GM13977 (cell line): ENCODE measurements around the gene SGCA.

Source experiments
- DNase-seq: peaks from one replicate; pipeline ENCODE4 v3.0.0; 2012; ENCODE audit warnings: low spot score
- CTCF ChIP-seq: IDR thresholded peaks from 2 replicates; pipeline ENCODE4 v1.5.1; 2012; ENCODE audit warnings: mild to moderate bottlenecking, control low read depth; ENCODE audit not compliant: insufficient read depth; ENCODE audit errors: extremely low read depth, missing control alignments
- in situ Hi-C: fragments of 300-500 bp; cut with MboI; formaldehyde crosslinking; loops from one replicate; pipeline ENCODE4 v1.12.0; 2022; ENCODE audit warnings: low sequenced_read_pairs, low pct_unique_long_range_greater_than_20kb, mixed read lengths, inconsistent platforms; ENCODE audit not compliant: unreplicated experiment

The SGCA gene

GRCh38 chr17:50165867-50166517 lies at the start of gene SGCA:
Gene SGCA (plus strand): TSS chr17:50166005. CDS start chr17:50166041, 36 bp downstream.
- in situ Hi-C loops = no loop called here
- no peak for DNase-seq
- TF ChIP-seq CTCF = no peak

DNA sequence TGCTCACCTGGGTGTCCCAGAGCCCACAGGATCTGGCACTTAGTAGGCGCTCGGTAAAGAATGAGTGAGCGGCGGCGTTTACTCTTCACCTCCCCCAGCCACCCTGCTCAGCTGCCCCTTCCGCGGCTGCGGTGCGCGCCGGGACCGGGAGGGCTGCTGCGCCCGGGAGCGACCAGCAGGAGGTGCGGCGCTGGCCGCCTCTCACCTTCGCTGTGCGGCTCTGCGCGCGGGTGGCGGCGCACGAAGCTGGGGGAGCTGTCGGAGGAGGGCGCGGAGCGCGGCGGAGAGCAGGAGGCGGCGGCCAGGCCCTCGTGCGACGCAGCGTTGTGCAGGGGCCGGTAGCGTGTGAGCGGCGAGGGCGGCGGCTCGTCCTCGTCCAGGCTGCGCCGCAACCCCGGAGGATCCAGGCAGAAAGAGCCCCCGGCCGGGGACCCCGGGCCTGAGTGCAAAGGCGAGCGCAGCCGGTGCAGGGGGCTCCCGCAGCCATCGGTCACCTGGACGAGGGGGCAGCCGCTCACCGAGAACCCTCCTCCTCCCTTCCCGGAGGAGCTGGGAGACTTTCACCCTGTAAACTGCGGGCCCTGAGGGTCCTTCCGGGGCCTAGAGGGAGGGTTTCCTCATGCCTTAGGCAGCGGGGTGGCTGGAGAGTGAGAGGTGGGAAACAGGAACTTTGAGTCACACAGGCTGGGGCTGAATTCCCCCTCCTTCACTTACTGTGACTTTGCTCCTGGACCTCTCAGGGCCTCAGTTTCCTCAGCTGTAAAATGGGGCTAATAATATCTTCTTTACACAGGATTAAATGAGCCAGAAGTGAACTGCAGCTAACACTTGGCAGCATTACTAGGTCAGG lies 48.4 kb upstream of the SGCA start:
- in situ Hi-C loops = no loop called here
- peak; percentile 57 for TF ChIP-seq CTCF

DNA sequence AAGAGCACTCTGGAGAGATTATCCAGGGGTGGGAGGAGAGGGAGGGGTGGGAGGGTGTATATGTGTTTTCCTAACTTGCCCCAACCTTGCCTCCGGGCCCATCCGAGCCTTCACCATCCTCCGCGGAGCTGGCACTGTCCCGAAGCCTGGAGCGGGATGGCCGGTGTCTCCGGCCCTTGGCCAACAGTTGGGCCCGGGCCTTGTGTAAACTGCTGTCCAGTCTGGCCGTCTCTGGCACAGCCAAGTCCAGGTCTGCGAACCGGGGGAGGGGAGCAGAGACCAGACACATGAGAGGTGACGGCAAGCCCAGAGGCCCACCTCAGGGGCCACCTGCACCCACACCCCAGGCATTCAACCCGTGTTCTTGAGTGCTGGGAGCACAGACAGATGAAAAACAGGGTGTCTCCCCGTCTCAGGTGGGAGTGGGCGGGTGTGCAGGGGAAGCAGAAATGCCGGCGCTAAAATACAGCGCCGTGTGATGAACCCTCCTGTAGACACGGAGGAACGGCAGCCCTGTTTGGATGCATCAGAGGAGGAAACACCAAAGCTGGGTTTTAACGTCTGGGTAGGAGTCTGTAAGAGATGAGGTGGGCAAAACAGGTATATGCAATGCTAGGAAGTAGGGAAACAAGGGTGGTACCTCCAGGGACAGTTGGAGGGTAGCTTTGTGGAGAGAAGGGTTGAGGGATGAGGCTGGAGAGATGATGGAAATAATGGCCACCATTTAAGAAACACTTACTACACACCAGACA lies 47.6 kb upstream of the SGCA start:
- in situ Hi-C loops = no loop called here
- no peak for DNase-seq
- no peak for TF ChIP-seq CTCF

More for the DNA sequence above, 48.4 kb upstream of the SGCA start:
- peak; percentile 79 for DNase-seq

- in situ Hi-C loops = no loop called here
- TF ChIP-seq CTCF = no peak
- DNase-seq = no peak
Measured at GRCh38 chr17:50118828-50119218, 47.0 kb upstream of the SGCA start.

- no peak for TF ChIP-seq CTCF
- in situ Hi-C loops = no loop called here
- no peak for DNase-seq
Measured at GRCh38 chr17:50120475-50121253, 45.1 kb upstream of the SGCA start.

GRCh38 chr17:50122945-50123344 lies 42.9 kb upstream of the SGCA start:
- TF ChIP-seq CTCF = no peak
- in situ Hi-C loops = no loop called here
- no peak for DNase-seq
